Liver (tissue), 9 donors: ENCODE results near the gene MYL6. TPM values are rescaled to one million over a fixed set of nuclear protein-coding genes. Genes with fewer than 3 reads are reported as not detected.

Experiments used
- DNase-seq: peaks from one replicate; pipeline ENCODE4 v3.0.0-alpha.2; 2017; ENCODE audit warnings: low spot score
- H3K27ac ChIP-seq, 2 donors: one replicate each; pipeline ENCODE4 v1.7.0; 2013; ENCODE audit warnings: inconsistent platforms in 2 of 2, low read length in 2 of 2, control low read depth in 1 of 2, low read depth in 1 of 2, mild to moderate bottlenecking in 1 of 2
- H3K27me3 ChIP-seq, 4 donors: one replicate each; pipeline versions ENCODE4 v1.6.1 to v1.7.0; 2013; ENCODE audit warnings: low read length in 3 of 4, inconsistent platforms in 1 of 4, mild to moderate bottlenecking in 1 of 4, moderate library complexity in 1 of 4; ENCODE audit not compliant: control insufficient read depth in 4 of 4, insufficient read depth in 4 of 4
- H3K36me3 ChIP-seq, 4 donors: one replicate each; pipeline versions ENCODE4 v1.6.1 to v1.7.0; 2013; ENCODE audit warnings: low read length in 3 of 4, mild to moderate bottlenecking in 3 of 4, low read depth in 1 of 4, moderate library complexity in 1 of 4; ENCODE audit not compliant: control insufficient read depth in 4 of 4, insufficient read depth in 3 of 4
- H3K4me1 ChIP-seq, 4 donors: one replicate each; pipeline versions ENCODE4 v1.6.1 to v1.7.0; 2013; ENCODE audit warnings: low read length in 3 of 4, mild to moderate bottlenecking in 3 of 4, moderate library complexity in 1 of 4; ENCODE audit not compliant: control insufficient read depth in 4 of 4, insufficient read depth in 4 of 4
- H3K4me3 ChIP-seq, 3 donors: one replicate each; pipeline versions ENCODE4 v1.6.1 to v1.7.0; 2013; ENCODE audit warnings: low read length in 3 of 3, control low read depth in 1 of 3, low read depth in 1 of 3, mild to moderate bottlenecking in 1 of 3
- H3K9ac ChIP-seq, 2 donors: one replicate each; pipeline ENCODE4 v1.7.0; 2013; ENCODE audit warnings: low read length in 2 of 2, mild to moderate bottlenecking in 2 of 2, moderate library complexity in 2 of 2, control low read depth in 1 of 2, low read depth in 1 of 2
- H3K9me3 ChIP-seq, 4 donors: one replicate each; pipeline versions ENCODE4 v1.6.1 to v1.7.0; 2013; ENCODE audit warnings: low read length in 3 of 4; ENCODE audit not compliant: control insufficient read depth in 4 of 4
- ATF3 ChIP-seq: IDR thresholded peaks from 2 replicates; pipeline ENCODE4 v1.6.1; 2016; ENCODE audit warnings: antibody characterized with exemption
- CTCF ChIP-seq: fragments of 150-350 bp; IDR thresholded peaks from 2 replicates; pipeline ENCODE4 v1.5.1; 2017; ENCODE audit warnings: improper control_type of control experiment, low read depth, low read length; ENCODE audit not compliant: missing input control
- EGR1 ChIP-seq, 2 donors: IDR thresholded peaks; 2 replicates each; pipeline ENCODE4 v1.6.1; 2016 to 2018; ENCODE audit warnings: antibody characterized with exemption in 2 of 2, low read depth in 2 of 2
- FOXA1 ChIP-seq: IDR thresholded peaks from 2 replicates; pipeline ENCODE4 v1.6.1; 2016; ENCODE audit warnings: antibody characterized with exemption
- GABPA ChIP-seq, 2 donors: IDR thresholded peaks in 1 of 2; conservative IDR thresholded peaks in 1 of 2; 2 replicates each; pipeline ENCODE4 v1.6.1; 2016; ENCODE audit warnings: antibody characterized with exemption in 2 of 2, mild to moderate bottlenecking in 1 of 2, moderate library complexity in 1 of 2
- JUND ChIP-seq, 2 donors: IDR thresholded peaks; 2 replicates each; pipeline ENCODE4 v1.6.1; 2016; ENCODE audit warnings: antibody characterized with exemption in 2 of 2
- MAX ChIP-seq: IDR thresholded peaks from 2 replicates; pipeline ENCODE4 v1.6.1; 2016; ENCODE audit warnings: antibody characterized with exemption
- NR2F2 ChIP-seq: IDR thresholded peaks from 2 replicates; pipeline ENCODE4 v1.6.1; 2016; ENCODE audit warnings: antibody characterized with exemption
- RAD21 ChIP-seq, 2 donors: IDR thresholded peaks; 2 replicates each; pipeline ENCODE4 v1.6.1; 2016; ENCODE audit warnings: antibody characterized with exemption in 2 of 2, mild to moderate bottlenecking in 2 of 2
- REST ChIP-seq: IDR thresholded peaks from 2 replicates; pipeline ENCODE4 v1.6.1; 2016; ENCODE audit warnings: antibody characterized with exemption, mild to moderate bottlenecking
- RXRA ChIP-seq, 2 donors: IDR thresholded peaks; 2 replicates each; pipeline ENCODE4 v1.6.1; 2017 to 2018; ENCODE audit warnings: antibody characterized with exemption in 2 of 2, mild to moderate bottlenecking in 1 of 2
- SP1 ChIP-seq: IDR thresholded peaks from 2 replicates; pipeline ENCODE4 v1.6.1; 2018; ENCODE audit warnings: antibody characterized with exemption, mild to moderate bottlenecking
- TAF1 ChIP-seq: conservative IDR thresholded peaks from 2 replicates; pipeline ENCODE4 v1.6.1; 2016; ENCODE audit warnings: antibody characterized with exemption, mild to moderate bottlenecking
- YY1 ChIP-seq: IDR thresholded peaks from 2 replicates; pipeline ENCODE4 v1.6.1; 2016; ENCODE audit warnings: antibody characterized with exemption, mild to moderate bottlenecking
- ZBTB33 ChIP-seq: IDR thresholded peaks from 2 replicates; pipeline ENCODE4 v1.6.1; 2016; ENCODE audit warnings: antibody characterized with exemption
- WGBS: extraction: QIAGEN DNeasy Blood & Tissue Kit; methylation state at CpG from one replicate; pipeline ENCODE4 v1.1.7; 2013; 5-methylcytosine and 5-hydroxymethylcytosine counted together
- polyA plus RNA-seq, 2 donors: library from polyadenylated mRNA; stranded (reverse) in 1 of 2; unstranded in 1 of 2; fragments of 200-250 nt in 1 of 2; fragments of >200 nt in 1 of 2; fragmentation: Nextera tagmentation in 1 of 2; extraction: Ambion mirVana in 1 of 2; gene quantifications; one replicate each; pipeline versions ENCODE4 v1.2.1 to v1.2.3, GENCODE V29; 2013 to 2015
- total RNA-seq, 2 donors: library from RNA; depleted of rRNA; stranded (reverse); fragments of >200 nt; gene quantifications; one replicate each; pipeline ENCODE4 v1.2.3, GENCODE V29; 2014
- donor health status: healthy.
- donor health status: healthy.
- donor health status: healthy.
- donor health status: healthy.
- donor health status: healthy.

Gene MYL6
- total and polyA plus RNA-seq, 4 donors = 298 to 975 (median 624) TPM

- H3K4me1 ChIP-seq = peaks cover 4 to 46% (median 35%) of the 10 kb centered on the region in 4 donors
- H3K4me3 ChIP-seq = peak overlapping the region in 2 of 3 donors; percentile 18 to 29
- H3K9ac ChIP-seq = peak overlapping the region; percentile 50 to 88
- DNase-seq = no peak
- no peak for TF ChIP-seq ATF3
- TF ChIP-seq EGR1 (IDR thresholded peaks at IDR 0.05; ENCODE audit: low read depth in 2 of 2) = no peak
- no peak for TF ChIP-seq YY1
- TF ChIP-seq RAD21 (IDR thresholded peaks at IDR 0.05) = no peak
- no peak for TF ChIP-seq NR2F2
- TF ChIP-seq TAF1 = no peak
- TF ChIP-seq JUND (IDR thresholded peaks at IDR 0.05) = no peak
- TF ChIP-seq REST = no peak
- TF ChIP-seq GABPA (IDR thresholded peaks at IDR 0.05 in 1 of 2, conservative IDR thresholded peaks at IDR 0.05 in 1 of 2) = no peak
- TF ChIP-seq RXRA (IDR thresholded peaks at IDR 0.05) = no peak
- TF ChIP-seq MAX = no peak
- no peak for TF ChIP-seq ZBTB33
- no peak for TF ChIP-seq FOXA1
- TF ChIP-seq SP1 = no peak
- no peak for TF ChIP-seq CTCF
- 2% methylated on average over 8 of the region's 8 CpGs for WGBS
- peak overlapping the region; percentile 75 to 85 for H3K27ac ChIP-seq
- H3K9me3 ChIP-seq = no peaks in the 10 kb centered on the region
- H3K27me3 ChIP-seq = no peaks in the 10 kb centered on the region
- peaks cover 6 to 17% (median 12%) of the 10 kb centered on the region in 4 donors for H3K36me3 ChIP-seq
Measured at GRCh38 chr12:56127485-56127887, 30.7 kb upstream of the MYL6 start.
